Neural cell (in vitro differentiated cells): Measurements from ENCODE around the gene FHIT.

Experiments
- EZH2 ChIP-seq: fragments of 200-600, 300-800 bp; shearing (Covaris generic), sonication (generic); IDR thresholded peaks from 2 replicates; pipeline ENCODE4 v1.6.1; 2014; ENCODE audit warnings: antibody characterized with exemption, low read length, borderline replicate concordance, mild to moderate bottlenecking; ENCODE audit not compliant: insufficient read depth, poor library complexity, severe bottlenecking
- MXI1 ChIP-seq: fragments of 450-650 bp; conservative IDR thresholded peaks from 2 replicates; pipeline ENCODE4 v1.6.1; 2014; ENCODE audit warnings: antibody characterized with exemption, mild to moderate bottlenecking; ENCODE audit not compliant: poor library complexity, severe bottlenecking
- TF ChIP-seq, protein P1 (sequence below): fragments of 450-650 bp; IDR thresholded peaks from 2 replicates; pipeline ENCODE4 v1.5.1; 2014; ENCODE audit warnings: antibody characterized with exemption, mild to moderate bottlenecking, moderate library complexity; ENCODE audit not compliant: poor library complexity, severe bottlenecking

- TF ChIP-seq EZH2, result no peak
- TF ChIP-seq, protein P1, sequence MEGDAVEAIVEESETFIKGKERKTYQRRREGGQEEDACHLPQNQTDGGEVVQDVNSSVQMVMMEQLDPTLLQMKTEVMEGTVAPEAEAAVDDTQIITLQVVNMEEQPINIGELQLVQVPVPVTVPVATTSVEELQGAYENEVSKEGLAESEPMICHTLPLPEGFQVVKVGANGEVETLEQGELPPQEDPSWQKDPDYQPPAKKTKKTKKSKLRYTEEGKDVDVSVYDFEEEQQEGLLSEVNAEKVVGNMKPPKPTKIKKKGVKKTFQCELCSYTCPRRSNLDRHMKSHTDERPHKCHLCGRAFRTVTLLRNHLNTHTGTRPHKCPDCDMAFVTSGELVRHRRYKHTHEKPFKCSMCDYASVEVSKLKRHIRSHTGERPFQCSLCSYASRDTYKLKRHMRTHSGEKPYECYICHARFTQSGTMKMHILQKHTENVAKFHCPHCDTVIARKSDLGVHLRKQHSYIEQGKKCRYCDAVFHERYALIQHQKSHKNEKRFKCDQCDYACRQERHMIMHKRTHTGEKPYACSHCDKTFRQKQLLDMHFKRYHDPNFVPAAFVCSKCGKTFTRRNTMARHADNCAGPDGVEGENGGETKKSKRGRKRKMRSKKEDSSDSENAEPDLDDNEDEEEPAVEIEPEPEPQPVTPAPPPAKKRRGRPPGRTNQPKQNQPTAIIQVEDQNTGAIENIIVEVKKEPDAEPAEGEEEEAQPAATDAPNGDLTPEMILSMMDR, result no peak
- TF ChIP-seq MXI1, result no peak
These were observed 961.1 kb downstream of the FHIT start for GRCh38 chr3:60290122-60290492.
